Measurements from ENCODE around the gene PARD3B.

Gene PARD3B

GRCh38 chr2:204655101-204655500 is 109.8 kb downstream of the PARD3B start:
- DNase-seq (ENCODE audit: low spot score), result peak; percentile 62

DNA sequence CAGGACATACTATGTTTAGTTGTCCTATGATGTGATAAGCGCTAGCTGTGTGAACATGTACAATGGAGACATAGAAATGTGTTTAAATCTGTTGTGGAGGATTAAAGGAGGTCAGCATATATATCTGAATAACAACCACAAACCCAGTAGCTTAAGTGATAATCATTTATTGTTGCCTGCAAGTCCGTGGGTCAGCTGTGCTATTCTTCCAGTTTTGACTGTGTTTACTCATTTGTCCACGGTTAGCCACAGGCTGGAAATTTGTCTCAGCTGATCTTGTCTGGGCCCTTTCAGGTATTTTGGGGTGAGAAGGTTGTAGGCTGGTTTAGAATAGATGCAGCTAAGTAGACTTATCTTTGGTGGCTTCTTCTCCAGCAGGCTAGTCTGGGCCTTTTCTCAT is 110.4 kb downstream of the PARD3B start:
- no peak for DNase-seq (ENCODE audit: low spot score)

GRCh38 chr2:204657024-204657423 is 111.7 kb downstream of the PARD3B start:
- DNase-seq (ENCODE audit: low spot score), result no peak

DNA sequence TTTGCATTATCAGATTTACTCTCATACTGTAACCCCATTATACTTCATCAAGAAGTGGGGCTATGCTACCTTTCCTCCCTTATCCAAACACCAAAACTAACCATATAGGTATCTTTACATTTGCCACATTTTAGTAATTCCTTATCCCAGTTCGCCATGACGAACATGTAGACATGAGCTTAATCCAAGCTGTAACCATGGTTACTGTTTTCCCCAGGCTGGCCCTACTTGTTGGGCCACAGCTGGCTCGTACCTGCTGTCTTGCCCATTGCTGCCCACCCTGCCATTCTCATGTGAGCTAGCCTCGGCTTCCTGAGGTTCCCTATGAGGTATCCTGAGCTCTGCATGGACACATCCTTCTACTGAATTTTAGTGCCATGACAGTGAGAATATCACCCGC is 117.7 kb downstream of the PARD3B start:
- DNase-seq (ENCODE audit: low spot score), result no peak

GRCh38 chr2:204663816-204664425 is 118.6 kb downstream of the PARD3B start:
- no peak for DNase-seq (ENCODE audit: low spot score)

DNA sequence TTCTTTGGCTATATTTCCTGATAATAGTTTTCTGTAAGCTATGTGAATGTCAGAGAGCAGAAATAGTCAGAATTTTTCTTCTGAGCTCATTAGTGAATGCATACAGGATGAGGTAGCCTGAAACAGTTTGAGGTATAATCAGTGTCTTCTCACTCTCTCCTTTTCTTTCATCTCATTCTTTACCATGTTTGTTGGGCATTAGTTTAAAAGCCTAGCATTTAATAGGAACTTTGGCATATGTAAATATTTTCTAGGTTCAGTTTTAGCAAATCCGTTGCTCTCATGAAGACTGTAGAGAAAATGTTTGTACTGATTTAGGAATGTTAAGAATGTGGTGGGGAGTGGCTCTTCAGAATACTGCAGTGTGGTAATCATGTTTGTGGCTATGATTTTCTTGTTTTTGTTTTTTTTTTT is 119.4 kb downstream of the PARD3B start:
- peak; percentile 62 for DNase-seq (ENCODE audit: low spot score)

GRCh38 chr2:204665207-204665606 is 119.9 kb downstream of the PARD3B start:
- DNase-seq (ENCODE audit: low spot score), result peak; percentile 73

GRCh38 chr2:204665771-204666170 is 120.5 kb downstream of the PARD3B start:
- DNase-seq (ENCODE audit: low spot score), result no peak

- DNase-seq (ENCODE audit: low spot score), result no peak
Measured at GRCh38 chr2:204667990-204668389, 122.7 kb downstream of the PARD3B start.

GRCh38 chr2:204669382-204669781 is 124.1 kb downstream of the PARD3B start:
- DNase-seq (ENCODE audit: low spot score), result no peak

- no peak for DNase-seq (ENCODE audit: low spot score)
Measured at GRCh38 chr2:204670124-204670523, 124.8 kb downstream of the PARD3B start.

- no peak for DNase-seq (ENCODE audit: low spot score)
Measured at GRCh38 chr2:204670756-204671155, 125.5 kb downstream of the PARD3B start.

- no peak for DNase-seq (ENCODE audit: low spot score)
Measured at GRCh38 chr2:204672772-204673171, 127.5 kb downstream of the PARD3B start.

GRCh38 chr2:204673877-204674276 is 128.6 kb downstream of the PARD3B start:
- peak; percentile 4 for DNase-seq (ENCODE audit: low spot score)

- DNase-seq (ENCODE audit: low spot score), result no peak
Measured at GRCh38 chr2:204678031-204678430, 132.8 kb downstream of the PARD3B start.

- DNase-seq (ENCODE audit: low spot score), result no peak
Measured at GRCh38 chr2:204680576-204680975, 135.3 kb downstream of the PARD3B start.

DNA sequence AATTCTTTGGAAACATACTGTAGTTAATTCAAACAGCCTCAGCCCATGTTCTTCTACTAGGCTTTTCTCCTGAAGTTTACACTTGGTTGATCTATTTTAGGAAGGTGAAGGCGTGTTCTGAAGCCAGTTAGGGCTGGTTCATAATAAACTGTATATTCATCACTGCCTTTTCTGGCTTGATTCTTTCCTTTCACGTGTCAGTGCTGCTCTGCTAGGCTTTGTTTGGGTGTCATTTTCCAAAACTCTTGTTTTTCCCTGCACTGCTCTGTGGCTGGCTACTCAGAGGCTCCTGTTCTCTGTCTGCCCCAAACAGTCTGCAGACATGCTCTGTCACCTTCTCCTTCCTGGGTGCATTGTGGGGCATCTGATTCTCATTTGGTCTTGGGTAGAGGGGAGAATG is 136.1 kb downstream of the PARD3B start:
- DNase-seq (ENCODE audit: low spot score), result no peak

DNA sequence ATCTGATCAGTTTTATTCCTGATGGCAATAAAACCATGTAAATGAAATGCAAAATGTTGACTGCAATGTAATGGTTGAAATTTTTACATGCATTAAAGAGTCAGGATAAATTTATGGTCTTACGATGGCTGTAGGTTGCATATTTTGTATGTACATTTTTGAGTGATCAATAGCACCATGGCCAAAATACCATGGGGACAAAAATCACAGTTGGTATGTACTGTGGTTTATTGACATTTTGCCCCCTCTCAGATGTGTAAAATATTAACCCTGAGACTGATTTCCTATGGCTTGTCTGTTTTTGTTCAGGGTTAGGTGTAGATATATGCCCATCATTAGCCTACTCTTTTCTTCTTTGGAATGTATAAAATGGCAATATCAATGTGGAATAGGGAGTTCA is 138.1 kb downstream of the PARD3B start:
- no peak for DNase-seq (ENCODE audit: low spot score)

GRCh38 chr2:204686406-204686805 is 141.1 kb downstream of the PARD3B start:
- peak; percentile 7 for DNase-seq (ENCODE audit: low spot score)

GRCh38 chr2:204687776-204688175 is 142.5 kb downstream of the PARD3B start:
- no peak for DNase-seq (ENCODE audit: low spot score)

GRCh38 chr2:204691911-204692510 is 146.7 kb downstream of the PARD3B start:
- peak; percentile 76 for DNase-seq (ENCODE audit: low spot score)

GRCh38 chr2:204692790-204693189 is 147.5 kb downstream of the PARD3B start:
- DNase-seq (ENCODE audit: low spot score), result no peak

GRCh38 chr2:204693262-204693661 is 148.0 kb downstream of the PARD3B start:
- no peak for DNase-seq (ENCODE audit: low spot score)

DNA sequence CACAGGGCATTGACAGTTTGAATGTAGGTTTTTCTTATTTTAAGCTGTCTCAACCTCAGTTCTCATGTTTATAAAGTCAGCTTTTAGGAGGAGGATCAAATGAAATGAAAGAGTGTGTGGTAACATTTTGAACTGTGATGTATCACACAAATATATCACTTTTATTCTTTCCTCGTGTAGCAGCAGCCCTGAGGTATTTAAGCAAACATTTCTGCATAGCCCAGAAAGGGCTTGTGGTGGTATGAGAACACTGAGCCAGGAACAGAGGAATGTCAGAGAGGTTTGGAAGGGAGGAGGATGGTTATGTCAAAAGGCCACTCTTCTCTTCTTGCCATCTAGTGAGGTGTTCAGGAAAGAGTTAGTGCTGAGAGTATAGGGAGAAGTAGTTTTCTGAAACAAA is 150.2 kb downstream of the PARD3B start:
- DNase-seq (ENCODE audit: low spot score), result peak; percentile 81
